Esophagus muscularis mucosa (tissue), 4 donors: ENCODE data around the gene FBXL7. TPM values are rescaled to one million over a fixed set of nuclear protein-coding genes. Genes with fewer than 3 reads are reported as not detected.

Experiments used
- DNase-seq: peaks from one replicate; pipeline ENCODE4 v3.0.0-alpha.2; 2017; ENCODE audit errors: extremely low spot score
- H3K27ac ChIP-seq, 4 donors: fragments of 200-600 bp; sonication (generic); replicated peaks in 1 of 4; 1 replicate in 3 of 4; 2 replicates in 1 of 4; pipeline ENCODE4 v1.5.1; 2016 to 2019; ENCODE audit warnings: mild to moderate bottlenecking in 1 of 4
- H3K27me3 ChIP-seq, 4 donors: fragments of 200-600 bp; sonication (generic); one replicate each; pipeline versions ENCODE4 v1.5.1 to v1.6.0; 2016 to 2019
- H3K36me3 ChIP-seq, 4 donors: fragments of 200-600 bp; sonication (generic); one replicate each; pipeline ENCODE4 v1.5.1; 2016 to 2019
- H3K4me1 ChIP-seq, 4 donors: fragments of 200-600 bp; sonication (generic); one replicate each; pipeline ENCODE4 v1.5.1; 2016 to 2019
- H3K4me3 ChIP-seq, 4 donors: fragments of 200-600 bp; sonication (generic); 1 replicate in 2 of 4; 2 replicates in 2 of 4; pipeline ENCODE4 v1.5.1; 2016 to 2019; ENCODE audit warnings: mild to moderate bottlenecking in 4 of 4, moderate library complexity in 1 of 4
- H3K9me3 ChIP-seq, 4 donors: fragments of 200-600 bp; sonication (generic); 1 replicate in 3 of 4; 2 replicates in 1 of 4; pipeline ENCODE4 v1.5.1; 2016 to 2019
- EP300 ChIP-seq: sonication (generic); formaldehyde crosslinking; IDR thresholded peaks from one replicate; pipeline ENCODE4 v1.6.1; 2017; ENCODE audit warnings: antibody characterized with exemption
- POLR2A ChIP-seq: fragments of 450-650 bp; IDR thresholded peaks from one replicate; pipeline ENCODE4 v1.6.1; 2017; ENCODE audit warnings: antibody characterized with exemption, moderate library complexity, mild to moderate bottlenecking, low read depth
- POLR2AphosphoS5 ChIP-seq, 2 donors: sonication (generic); formaldehyde crosslinking; IDR thresholded peaks; one replicate each; pipeline ENCODE4 v1.6.1; 2017; ENCODE audit warnings: antibody characterized with exemption in 2 of 2
- WGBS: methylation state at CpG from one replicate; pipeline ENCODE4 v1.1.5; 2018; 5-methylcytosine and 5-hydroxymethylcytosine counted together
- intact Hi-C: fragments of 100-400 bp; cut with DNase I; formaldehyde crosslinking; loops from one replicate; pipeline ENCODE4 v1.15.1; 2023
- total RNA-seq, 4 donors: library from RNA; depleted of rRNA; stranded (reverse); fragments of >200 nt; gene quantifications; one replicate each; pipeline versions ENCODE4 v1.1.0 to v1.2.1, GENCODE V29; 2016
- TF ChIP-seq, protein P1 (sequence below), 3 experiments: fragments of 200-600 bp in 2 of 3; fragments of 450-650 bp in 1 of 3; sonication (generic) in 2 of 3; IDR thresholded peaks; one replicate each; pipeline ENCODE4 v1.5.1; 2017 to 2019; ENCODE audit warnings: antibody characterized with exemption in 3 of 3, mild to moderate bottlenecking in 2 of 3, moderate library complexity in 1 of 3

FBXL7 gene
- total RNA-seq, 4 donors from 2014 or later = 25.7 to 37.7 (median 27.6) TPM

DNA sequence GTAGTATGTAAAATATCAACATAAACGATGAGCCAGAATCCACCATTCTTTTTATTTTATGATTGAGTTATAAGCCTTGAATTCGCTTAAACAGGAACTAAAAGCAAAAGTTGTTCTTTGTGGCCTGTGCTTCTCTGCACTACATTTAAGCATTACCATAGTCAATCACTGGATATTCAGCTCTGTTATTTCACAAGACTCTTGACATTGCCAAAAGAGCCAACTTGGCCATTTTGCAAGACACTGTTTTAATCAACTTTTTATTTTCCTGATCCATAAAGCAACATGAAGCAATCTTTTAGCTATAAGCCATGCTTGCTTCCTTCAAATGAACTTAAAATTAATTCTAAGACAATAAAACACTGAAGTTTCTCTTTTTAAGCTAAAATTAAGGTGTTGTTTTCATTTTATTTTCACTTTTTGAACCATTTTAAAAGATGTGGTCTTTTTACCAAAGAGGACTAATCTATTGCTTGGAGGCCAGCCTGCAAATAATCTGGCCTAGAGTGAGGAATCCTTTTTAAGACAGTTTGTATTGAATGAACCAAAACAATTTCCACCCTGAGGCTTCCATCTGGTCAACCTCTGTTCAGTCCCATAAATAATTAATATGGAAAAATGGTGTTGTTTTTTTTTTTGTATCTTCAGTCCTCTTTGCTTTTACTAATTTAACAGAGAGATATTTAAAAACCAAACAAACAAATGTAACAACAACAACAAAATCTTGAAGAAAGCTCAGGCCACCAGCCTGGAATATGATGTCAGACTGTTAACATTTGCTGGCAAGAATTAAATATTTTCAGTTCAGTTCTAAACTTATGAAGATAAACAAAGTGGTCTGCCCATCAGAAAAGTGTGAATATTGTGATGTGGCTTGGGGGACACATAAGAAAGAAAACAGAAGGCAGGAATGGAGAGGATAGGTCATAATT lies 405.2 kb downstream of the FBXL7 start:
- 87% methylated on average over 2 of the region's 2 CpGs for WGBS
- intact Hi-C loops = no loop called here
- Histone ChIP-seq H3K4me3 (no peak overlapping the region), H3K9me3 (no peaks in the 10 kb centered on the region), H3K27ac (no peak overlapping the region), H3K36me3 (no peaks in the 10 kb centered on the region), H3K4me1 (peaks cover 31 to 40% (median 32%) of the 10 kb centered on the region in 4 donors), H3K27me3 (no peaks in the 10 kb centered on the region)
- DNase-seq = no peak
- TF ChIP-seq, protein P1, sequence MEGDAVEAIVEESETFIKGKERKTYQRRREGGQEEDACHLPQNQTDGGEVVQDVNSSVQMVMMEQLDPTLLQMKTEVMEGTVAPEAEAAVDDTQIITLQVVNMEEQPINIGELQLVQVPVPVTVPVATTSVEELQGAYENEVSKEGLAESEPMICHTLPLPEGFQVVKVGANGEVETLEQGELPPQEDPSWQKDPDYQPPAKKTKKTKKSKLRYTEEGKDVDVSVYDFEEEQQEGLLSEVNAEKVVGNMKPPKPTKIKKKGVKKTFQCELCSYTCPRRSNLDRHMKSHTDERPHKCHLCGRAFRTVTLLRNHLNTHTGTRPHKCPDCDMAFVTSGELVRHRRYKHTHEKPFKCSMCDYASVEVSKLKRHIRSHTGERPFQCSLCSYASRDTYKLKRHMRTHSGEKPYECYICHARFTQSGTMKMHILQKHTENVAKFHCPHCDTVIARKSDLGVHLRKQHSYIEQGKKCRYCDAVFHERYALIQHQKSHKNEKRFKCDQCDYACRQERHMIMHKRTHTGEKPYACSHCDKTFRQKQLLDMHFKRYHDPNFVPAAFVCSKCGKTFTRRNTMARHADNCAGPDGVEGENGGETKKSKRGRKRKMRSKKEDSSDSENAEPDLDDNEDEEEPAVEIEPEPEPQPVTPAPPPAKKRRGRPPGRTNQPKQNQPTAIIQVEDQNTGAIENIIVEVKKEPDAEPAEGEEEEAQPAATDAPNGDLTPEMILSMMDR (IDR thresholded peaks at IDR 0.05) = no peak
- TF ChIP-seq EP300 (no peak), POLR2A (no peak), POLR2AphosphoS5 (IDR thresholded peaks at IDR 0.05) (no peak)

DNA sequence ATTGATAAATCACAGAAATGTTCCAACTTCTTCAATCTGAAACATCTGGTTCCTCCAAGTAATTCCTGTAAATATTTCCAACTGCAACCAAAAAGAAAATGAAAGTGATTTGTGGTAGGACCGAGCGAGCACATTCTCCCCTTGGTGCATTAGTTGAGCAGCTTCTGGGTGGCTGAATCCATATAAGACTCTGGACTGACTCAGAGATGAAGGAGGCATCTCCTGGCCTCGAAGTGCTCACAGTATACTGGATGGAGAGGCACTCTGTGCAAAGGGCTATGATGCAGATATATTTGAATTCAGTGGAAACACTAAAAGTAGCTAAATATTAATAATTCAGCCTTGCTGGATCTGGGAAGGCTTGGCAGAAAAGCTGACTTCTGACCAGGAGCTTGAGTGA lies 414.7 kb downstream of the FBXL7 start:
- WGBS = 70% methylated on average over 3 of the region's 3 CpGs
- H3K27me3 ChIP-seq = no peaks in the 10 kb centered on the region
- no peaks in the 10 kb centered on the region for H3K36me3 ChIP-seq
- H3K4me3 ChIP-seq = peak overlapping the region in 2 of 4 donors; percentile 0 to 14
- peak; percentile 39 for DNase-seq
- H3K9me3 ChIP-seq = no peaks in the 10 kb centered on the region
- intact Hi-C loops = no loop called here
- H3K4me1 ChIP-seq = no peaks in the 10 kb centered on the region
- H3K27ac ChIP-seq = no peak overlapping the region
- TF ChIP-seq EP300 (no peak), POLR2AphosphoS5 (IDR thresholded peaks at IDR 0.05) (no peak), POLR2A (no peak)
- TF ChIP-seq, protein P1 (IDR thresholded peaks at IDR 0.05) = no peak

DNA sequence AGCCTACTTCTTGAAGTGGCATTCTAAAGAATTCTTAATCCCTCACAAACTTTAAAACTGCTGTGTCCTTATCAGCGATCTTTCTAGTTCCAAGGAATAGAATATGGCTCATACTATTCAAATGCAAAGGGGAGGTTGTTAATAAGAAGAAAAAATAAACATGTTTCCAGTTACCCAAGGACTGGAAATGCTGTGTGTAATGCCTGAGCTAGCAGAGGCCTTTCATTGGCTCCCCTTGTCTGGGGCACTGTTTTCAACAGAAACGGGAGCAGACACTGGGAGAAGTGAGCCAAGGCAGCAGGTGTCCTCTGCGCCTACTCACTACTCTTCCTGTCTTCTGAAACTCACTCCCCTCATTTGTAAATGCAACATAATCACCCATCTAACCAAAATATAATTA lies 426.6 kb downstream of the FBXL7 start:
- peak; percentile 37 for DNase-seq
- Histone ChIP-seq H3K36me3 (peaks cover 8 to 15% (median 11%) of the 10 kb centered on the region in 4 donors), H3K4me3 (no peak overlapping the region), H3K27me3 (no peaks in the 10 kb centered on the region), H3K4me1 (peaks cover 0 to 4% (median 0%) of the 10 kb centered on the region in 4 donors), H3K27ac (no peak overlapping the region), H3K9me3 (no peaks in the 10 kb centered on the region)
- TF ChIP-seq POLR2A (no peak), POLR2AphosphoS5 (IDR thresholded peaks at IDR 0.05) (no peak), EP300 (no peak)
- TF ChIP-seq, protein P1 (IDR thresholded peaks at IDR 0.05) = no peak
- WGBS = 86% methylated on average over 3 of the region's 3 CpGs
- intact Hi-C loops = no loop called here

DNA sequence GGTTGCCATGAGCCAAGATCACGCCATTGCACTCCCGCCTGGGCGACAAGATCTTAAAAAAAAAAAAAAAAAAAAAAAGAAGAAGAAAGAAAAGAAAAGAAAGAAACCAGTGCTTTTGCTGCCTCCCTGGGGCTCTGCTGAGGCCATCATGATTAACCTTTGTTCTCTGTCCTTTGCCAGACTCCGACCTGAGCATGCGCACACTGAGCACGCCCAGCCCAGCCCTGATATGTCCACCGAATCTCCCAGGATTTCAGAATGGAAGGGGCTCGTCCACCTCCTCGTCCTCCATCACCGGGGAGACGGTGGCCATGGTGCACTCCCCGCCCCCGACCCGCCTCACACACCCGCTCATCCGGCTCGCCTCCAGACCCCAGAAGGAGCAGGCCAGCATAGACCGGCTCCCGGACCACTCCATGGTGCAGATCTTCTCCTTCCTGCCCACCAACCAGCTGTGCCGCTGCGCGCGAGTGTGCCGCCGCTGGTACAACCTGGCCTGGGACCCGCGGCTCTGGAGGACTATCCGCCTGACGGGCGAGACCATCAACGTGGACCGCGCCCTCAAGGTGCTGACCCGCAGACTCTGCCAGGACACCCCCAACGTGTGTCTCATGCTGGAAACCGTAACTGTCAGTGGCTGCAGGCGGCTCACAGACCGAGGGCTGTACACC lies 427.9 kb downstream of the FBXL7 start:
- H3K27me3 ChIP-seq = no peaks in the 10 kb centered on the region
- H3K9me3 ChIP-seq = no peaks in the 10 kb centered on the region
- no peak overlapping the region for H3K27ac ChIP-seq
- intact Hi-C loops = no loop called here
- peaks cover 0 to 4% (median 0%) of the 10 kb centered on the region in 4 donors for H3K4me1 ChIP-seq
- H3K36me3 ChIP-seq = peaks cover 8 to 15% (median 11%) of the 10 kb centered on the region in 4 donors
- WGBS = 97% methylated on average over 28 of the region's 38 CpGs
- peak; percentile 62 for DNase-seq
- TF ChIP-seq POLR2A (no peak), EP300 (no peak), POLR2AphosphoS5 (IDR thresholded peaks at IDR 0.05) (no peak)
- TF ChIP-seq, protein P1 (IDR thresholded peaks at IDR 0.05) = no peak
- H3K4me3 ChIP-seq = no peak overlapping the region
